ENCODE data around the gene FAM107B. TPM values are rescaled to one million over a fixed set of nuclear protein-coding genes. Genes with fewer than 3 reads are reported as not detected.

FAM107B gene
- total RNA-seq, 4 donors from 2014 or later = 7.3 to 15.6 (median 13.3) TPM

GRCh38 chr10:14757394-14757793 is 17.3 kb downstream of the FAM107B start:
- H3K27me3 ChIP-seq = no peaks in the 10 kb centered on the region
- ATAC-seq = peak; percentile 48
- H3K4me3 ChIP-seq = no peak overlapping the region
- H3K27ac ChIP-seq = no peak overlapping the region
- TF ChIP-seq EP300 (IDR thresholded peaks at IDR 0.05) = no peak
- TF ChIP-seq CTCF (IDR thresholded peaks at IDR 0.05) = no peak
- no peak for TF ChIP-seq POLR2A (IDR thresholded peaks at IDR 0.05)
- TF ChIP-seq POLR2AphosphoS5 (IDR thresholded peaks at IDR 0.05) = no peak
- H3K9me3 ChIP-seq = no peaks in the 10 kb centered on the region
- no peaks in the 10 kb centered on the region for H3K36me3 ChIP-seq
- H3K4me1 ChIP-seq = peaks cover 0 to 3% (median 0%) of the 10 kb centered on the region in 3 donors
- 50 to 80% methylated on average over 3 to 6 of the region's 6 CpGs for WGBS, 2 donors (ENCODE audit: low coverage in 1 of 2)

GRCh38 chr10:14753441-14753840 is 21.3 kb downstream of the FAM107B start:
- no peaks in the 10 kb centered on the region for H3K36me3 ChIP-seq
- H3K9me3 ChIP-seq = no peaks in the 10 kb centered on the region
- H3K4me3 ChIP-seq = no peak overlapping the region
- no peak for TF ChIP-seq EP300 (IDR thresholded peaks at IDR 0.05)
- TF ChIP-seq POLR2AphosphoS5 (IDR thresholded peaks at IDR 0.05) = no peak
- no peak for TF ChIP-seq POLR2A (IDR thresholded peaks at IDR 0.05)
- TF ChIP-seq CTCF (IDR thresholded peaks at IDR 0.05) = no peak
- no peak for ATAC-seq
- H3K27me3 ChIP-seq = no peaks in the 10 kb centered on the region
- H3K4me1 ChIP-seq = peaks cover 0 to 39% (median 25%) of the 10 kb centered on the region in 3 donors
- 29 to 78% methylated on average over 1 of the region's 1 CpG for WGBS, 2 donors (ENCODE audit: low coverage in 1 of 2)
- no peak overlapping the region for H3K27ac ChIP-seq

- Histone ChIP-seq H3K36me3 (no peaks in the 10 kb centered on the region), H3K9me3 (no peaks in the 10 kb centered on the region), H3K27ac (peak overlapping the region in 3 of 4 donors; percentile 75 to 80 (median 79)), H3K4me3 (no peak overlapping the region), H3K27me3 (no peaks in the 10 kb centered on the region), H3K4me1 (peaks cover 0 to 43% (median 26%) of the 10 kb centered on the region in 3 donors)
- peak; percentile 91 for ATAC-seq
- TF ChIP-seq POLR2AphosphoS5 (IDR thresholded peaks at IDR 0.05) (peak; percentile 44), EP300 (IDR thresholded peaks at IDR 0.05) (no peak)
- 17 to 40% methylated on average over 1 of the region's 1 CpG for WGBS, 2 donors (ENCODE audit: low coverage in 1 of 2)
Observed at GRCh38 chr10:14751921-14752320, 22.8 kb downstream of the FAM107B start.

GRCh38 chr10:14751014-14751896 is 23.4 kb downstream of the FAM107B start:
- Histone ChIP-seq H3K4me3 (no peak overlapping the region), H3K36me3 (no peaks in the 10 kb centered on the region), H3K27ac (peak overlapping the region in 3 of 4 donors; percentile 75 to 80 (median 79)), H3K27me3 (no peaks in the 10 kb centered on the region), H3K4me1 (peaks cover 0 to 43% (median 26%) of the 10 kb centered on the region in 3 donors), H3K9me3 (no peaks in the 10 kb centered on the region)
- 41 to 43% methylated on average over 6 to 9 of the region's 14 CpGs for WGBS, 2 donors (ENCODE audit: low coverage in 1 of 2)
- no peak for TF ChIP-seq POLR2AphosphoS5 (IDR thresholded peaks at IDR 0.05)
- TF ChIP-seq CTCF (IDR thresholded peaks at IDR 0.05) = no peak
- TF ChIP-seq POLR2A (IDR thresholded peaks at IDR 0.05) = no peak
- peak; percentile 85 for ATAC-seq

GRCh38 chr10:14749070-14749809 is 25.5 kb downstream of the FAM107B start:
- WGBS, 2 donors (ENCODE audit: low coverage in 1 of 2) = 30 to 60% methylated on average over 6 to 8 of the region's 10 CpGs
- Histone ChIP-seq H3K9me3 (no peaks in the 10 kb centered on the region), H3K4me3 (no peak overlapping the region), H3K27ac (peak overlapping the region in 3 of 4 donors; percentile 2 to 50 (median 21)), H3K27me3 (no peaks in the 10 kb centered on the region), H3K36me3 (no peaks in the 10 kb centered on the region), H3K4me1 (peaks cover 0 to 43% (median 26%) of the 10 kb centered on the region in 3 donors)
- no peak for TF ChIP-seq EP300 (IDR thresholded peaks at IDR 0.05)
- TF ChIP-seq CTCF (IDR thresholded peaks at IDR 0.05) = no peak
- TF ChIP-seq POLR2A (IDR thresholded peaks at IDR 0.05) = no peak
- TF ChIP-seq POLR2AphosphoS5 (IDR thresholded peaks at IDR 0.05) = peak; percentile 13
- ATAC-seq = no peak

All from gastroesophageal sphincter (tissue), 4 donors.